ENCODE measurements around the gene RUSF1. TPM values are rescaled to one million over a fixed set of nuclear protein-coding genes. Genes with fewer than 3 reads are reported as not detected.

RUSF1 gene
- total RNA-seq, 6 experiments from 2014 or later = 55.9 to 77.7 (median 63.6) TPM

- DNase-seq = no peak
- peaks cover 37% of the 10 kb centered on the region for H3K36me3 Mint-ChIP-seq (ENCODE audit: low read depth)
- peaks cover 11% of the 10 kb centered on the region; the same call in 1 of the 2 replicates for H3K9me3 Mint-ChIP-seq
- TF ChIP-seq, protein P1, sequence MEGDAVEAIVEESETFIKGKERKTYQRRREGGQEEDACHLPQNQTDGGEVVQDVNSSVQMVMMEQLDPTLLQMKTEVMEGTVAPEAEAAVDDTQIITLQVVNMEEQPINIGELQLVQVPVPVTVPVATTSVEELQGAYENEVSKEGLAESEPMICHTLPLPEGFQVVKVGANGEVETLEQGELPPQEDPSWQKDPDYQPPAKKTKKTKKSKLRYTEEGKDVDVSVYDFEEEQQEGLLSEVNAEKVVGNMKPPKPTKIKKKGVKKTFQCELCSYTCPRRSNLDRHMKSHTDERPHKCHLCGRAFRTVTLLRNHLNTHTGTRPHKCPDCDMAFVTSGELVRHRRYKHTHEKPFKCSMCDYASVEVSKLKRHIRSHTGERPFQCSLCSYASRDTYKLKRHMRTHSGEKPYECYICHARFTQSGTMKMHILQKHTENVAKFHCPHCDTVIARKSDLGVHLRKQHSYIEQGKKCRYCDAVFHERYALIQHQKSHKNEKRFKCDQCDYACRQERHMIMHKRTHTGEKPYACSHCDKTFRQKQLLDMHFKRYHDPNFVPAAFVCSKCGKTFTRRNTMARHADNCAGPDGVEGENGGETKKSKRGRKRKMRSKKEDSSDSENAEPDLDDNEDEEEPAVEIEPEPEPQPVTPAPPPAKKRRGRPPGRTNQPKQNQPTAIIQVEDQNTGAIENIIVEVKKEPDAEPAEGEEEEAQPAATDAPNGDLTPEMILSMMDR (IDR thresholded peaks at IDR 0.05) = no peak
- peak overlapping the region; percentile 94 for H3K4me3 Mint-ChIP-seq
- H3K27me3 Mint-ChIP-seq (ENCODE audit: insufficient read depth) = peaks cover 14% of the 10 kb centered on the region
- peak overlapping the region; percentile 94 for H3K27ac Mint-ChIP-seq
- H3K4me1 Mint-ChIP-seq (ENCODE audit: low read depth) = peaks cover 42% of the 10 kb centered on the region
Measured at GRCh38 chr16:31470615-31471014, 37.6 kb downstream of the RUSF1 start.

GRCh38 chr16:31467858-31468257 is 40.3 kb downstream of the RUSF1 start:
- Mint-ChIP-seq H3K27me3 (ENCODE audit: insufficient read depth) (peaks cover 8% of the 10 kb centered on the region), H3K4me3 (no peak overlapping the region), H3K27ac (no peak overlapping the region), H3K9me3 (peaks cover 8% of the 10 kb centered on the region; the same call in 1 of the 2 replicates), H3K36me3 (ENCODE audit: low read depth) (peaks cover 17% of the 10 kb centered on the region), H3K4me1 (ENCODE audit: low read depth) (peaks cover 19% of the 10 kb centered on the region)
- DNase-seq = no peak
- TF ChIP-seq, protein P1 (IDR thresholded peaks at IDR 0.05) = no peak

- no peak for DNase-seq
Measured at GRCh38 chr16:31467151-31467773, 40.9 kb downstream of the RUSF1 start.

GRCh38 chr16:31466381-31466841 is 41.8 kb downstream of the RUSF1 start:
- Mint-ChIP-seq H3K9me3 (no peaks in the 10 kb centered on the region), H3K27me3 (ENCODE audit: insufficient read depth) (peaks cover 3% of the 10 kb centered on the region), H3K4me3 (no peak overlapping the region), H3K27ac (no peak overlapping the region), H3K4me1 (ENCODE audit: low read depth) (peaks cover 11% of the 10 kb centered on the region), H3K36me3 (ENCODE audit: low read depth) (peaks cover 13% of the 10 kb centered on the region; the same call in 1 of the 2 replicates)
- TF ChIP-seq, protein P1 (IDR thresholded peaks at IDR 0.05) = no peak
- DNase-seq = no peak

More at GRCh38 chr16:31467151-31467773, 40.9 kb downstream of the RUSF1 start:
- H3K4me1 Mint-ChIP-seq (ENCODE audit: low read depth) = peaks cover 14% of the 10 kb centered on the region
- H3K27me3 Mint-ChIP-seq (ENCODE audit: insufficient read depth) = peaks cover 7% of the 10 kb centered on the region
- peaks cover 2% of the 10 kb centered on the region; the same call in 1 of the 2 replicates for H3K9me3 Mint-ChIP-seq
- TF ChIP-seq, protein P1 (IDR thresholded peaks at IDR 0.05) = no peak
- H3K4me3 Mint-ChIP-seq = no peak overlapping the region
- H3K27ac Mint-ChIP-seq = peak overlapping the region; percentile 40; the same call in 1 of the 2 replicates
- peaks cover 13% of the 10 kb centered on the region; the same call in 1 of the 2 replicates for H3K36me3 Mint-ChIP-seq (ENCODE audit: low read depth)

- Mint-ChIP-seq H3K36me3 (ENCODE audit: low read depth) (peaks cover 9% of the 10 kb centered on the region; the same call in 1 of the 2 replicates), H3K4me3 (no peak overlapping the region), H3K4me1 (ENCODE audit: low read depth) (peaks cover 11% of the 10 kb centered on the region), H3K27ac (no peak overlapping the region), H3K9me3 (no peaks in the 10 kb centered on the region), H3K27me3 (ENCODE audit: insufficient read depth) (no peaks in the 10 kb centered on the region; the same call in none of the 2 replicates)
- no peak for DNase-seq
- TF ChIP-seq, protein P1 (IDR thresholded peaks at IDR 0.05) = no peak
Measured at GRCh38 chr16:31465788-31466370, 42.3 kb downstream of the RUSF1 start.

All from HFFc6 (cell line).